ENCODE measurements around the gene RHOT2. TPM values are rescaled to one million over a fixed set of nuclear protein-coding genes. Genes with fewer than 3 reads are reported as not detected.
A peak's percentile ranks its signal among the peaks of the same experiment; 100 is the strongest.

The RHOT2 gene
- total and polyA plus RNA-seq, 9 of the 15 experiments (the other 6 are each of a cell fraction or from before 2014, with no cell fraction given) = 5.0 to 373 (median 112) TPM

GRCh38 chr16:720990-721764 is 53.2 kb downstream of the RHOT2 start, which contains the start of gene ANTKMT (continued):
- no peak for TF ChIP-seq ATF6 (CRISPR knock-in tag; IDR thresholded peaks at IDR 0.05)
- TF ChIP-seq HMGXB4 (CRISPR knock-in tag; IDR thresholded peaks at IDR 0.05) = peak; percentile 15; the same call in 1 of the 2 replicates
- no peak for TF ChIP-seq MIER1 (IDR thresholded peaks at IDR 0.05; ENCODE audit: low read depth)
- TF ChIP-seq IRF9 (tag; IDR thresholded peaks at IDR 0.05) = no peak
- no peak; the same call in 1 of the 2 replicates for TF ChIP-seq SLC30A9 (CRISPR knock-in tag; IDR thresholded peaks at IDR 0.05)
- no peak for TF ChIP-seq RBM39 (optimal IDR thresholded peaks at IDR 0.05; ENCODE audit: low read depth, low read length)
- no peak for TF ChIP-seq ZNF277 (CRISPR knock-in tag; IDR thresholded peaks at IDR 0.05; ENCODE audit: borderline replicate concordance)
- no peak for TF ChIP-seq HDAC2 (IDR thresholded peaks at IDR 0.05)
- peak; percentile 17 for TF ChIP-seq PCBP1 (IDR thresholded peaks at IDR 0.05; ENCODE audit: low read depth, low read length, poor library complexity, severe bottlenecking)
- TF ChIP-seq ZNF57 (CRISPR knock-in tag; IDR thresholded peaks at IDR 0.05) = no peak
- no peak; the same call in 1 of the 2 replicates for TF ChIP-seq ILF3 (IDR thresholded peaks at IDR 0.05; ENCODE audit: borderline replicate concordance)
- peak; percentile 25 for TF ChIP-seq POLR2B (IDR thresholded peaks at IDR 0.05; ENCODE audit: low read depth, partially characterized antibody)
- no peak for TF ChIP-seq KLF13 (tag; IDR thresholded peaks at IDR 0.05; ENCODE audit: borderline replicate concordance, low read depth)
- no peak for TF ChIP-seq NFE2 (IDR thresholded peaks at IDR 0.05; ENCODE audit: low read depth)
- no peak for TF ChIP-seq BRCA1 (IDR thresholded peaks at IDR 0.05)
- no peak for TF ChIP-seq BRCA1 (CRISPR knock-in tag; IDR thresholded peaks at IDR 0.05)
- peak; percentile 80 for TF ChIP-seq THAP12 (CRISPR knock-in tag; IDR thresholded peaks at IDR 0.05)
- no peak for TF ChIP-seq ZNF431 (CRISPR knock-in tag; IDR thresholded peaks at IDR 0.05)
- no peak for TF ChIP-seq SIRT6 (IDR thresholded peaks at IDR 0.05; ENCODE audit: low read depth, low read length)
- TF ChIP-seq CBX3 (IDR thresholded peaks at IDR 0.05; ENCODE audit: borderline replicate concordance in 1 of 2, low read length in 2 of 2) = peak in 1 of 2 experiments; percentile 60; a peak in 1 of 3 replicates

Data from K562 (cell line).